HG03039 (cell line): ENCODE results near the gene C2CD4A.
"Not testable (repeated sequence)": the region's sequence is repeated elsewhere in the genome, so short reads cannot be mapped to it uniquely, and the experiment has no call there.

Experiments used
- ATAC-seq: cut with Tn5 transposase; IDR thresholded peaks from one replicate; pipeline ENCODE4 v1.9.1; 2021; ENCODE audit warnings: mild to moderate bottlenecking, moderate library complexity; ENCODE audit not compliant: unreplicated experiment

Gene C2CD4A, protein sequence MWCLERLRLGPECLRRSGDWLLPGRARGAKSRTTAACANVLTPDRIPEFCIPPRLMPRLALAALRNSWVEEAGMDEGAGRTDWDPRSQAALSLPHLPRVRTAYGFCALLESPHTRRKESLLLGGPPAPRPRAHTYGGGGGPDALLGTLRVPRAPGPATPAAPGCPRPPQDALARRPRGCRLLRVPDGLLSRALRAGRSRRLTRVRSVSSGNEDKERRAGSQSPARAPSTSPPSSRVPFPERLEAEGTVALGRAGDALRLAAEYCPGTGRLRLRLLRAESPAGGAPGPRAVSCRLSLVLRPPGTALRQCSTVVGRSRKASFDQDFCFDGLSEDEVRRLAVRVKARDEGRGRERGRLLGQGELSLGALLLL

DNA sequence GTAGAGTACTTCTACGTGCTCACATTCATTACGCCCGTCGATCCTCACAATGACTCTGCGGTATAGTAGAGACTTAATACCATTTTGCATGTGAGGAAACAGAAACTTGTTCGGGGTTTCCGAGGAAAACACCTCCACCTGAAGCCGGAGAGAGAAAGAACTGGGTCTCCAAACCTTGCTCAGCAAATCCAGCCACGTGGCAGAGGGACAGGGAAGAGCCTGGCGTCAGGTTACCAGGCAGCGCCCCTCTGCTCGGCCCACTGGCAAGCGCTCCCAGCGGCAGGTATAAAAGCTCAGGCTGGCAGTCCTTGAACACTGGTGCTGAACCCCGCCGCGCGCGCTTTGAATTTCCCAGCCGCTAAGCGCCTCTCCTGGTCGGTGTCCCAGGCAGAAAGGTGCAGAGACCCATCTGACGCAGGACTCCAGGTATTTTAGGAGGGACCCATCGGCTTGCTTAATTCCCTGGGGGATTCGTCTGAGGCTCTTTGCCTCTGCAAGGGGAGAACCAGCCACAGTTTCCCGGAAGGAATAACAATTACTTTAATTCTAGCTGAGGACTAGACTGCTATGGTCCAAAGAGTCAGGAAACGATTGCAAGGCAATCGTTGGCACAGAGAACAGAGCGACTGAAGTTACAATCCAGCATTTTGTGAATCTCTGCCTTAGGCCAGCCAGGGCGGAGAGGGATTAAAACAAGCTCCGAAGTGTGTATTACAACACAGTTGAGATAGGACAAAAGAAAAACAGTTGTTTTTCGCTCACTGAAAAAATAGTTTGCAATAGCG is at the start of gene C2CD4A:
TSS of gene C2CD4A (plus strand) at position 315 of the 785 bp plus-strand sequence. CDS start 637 bp downstream, outside the sequence.
- ATAC-seq: no peak

DNA sequence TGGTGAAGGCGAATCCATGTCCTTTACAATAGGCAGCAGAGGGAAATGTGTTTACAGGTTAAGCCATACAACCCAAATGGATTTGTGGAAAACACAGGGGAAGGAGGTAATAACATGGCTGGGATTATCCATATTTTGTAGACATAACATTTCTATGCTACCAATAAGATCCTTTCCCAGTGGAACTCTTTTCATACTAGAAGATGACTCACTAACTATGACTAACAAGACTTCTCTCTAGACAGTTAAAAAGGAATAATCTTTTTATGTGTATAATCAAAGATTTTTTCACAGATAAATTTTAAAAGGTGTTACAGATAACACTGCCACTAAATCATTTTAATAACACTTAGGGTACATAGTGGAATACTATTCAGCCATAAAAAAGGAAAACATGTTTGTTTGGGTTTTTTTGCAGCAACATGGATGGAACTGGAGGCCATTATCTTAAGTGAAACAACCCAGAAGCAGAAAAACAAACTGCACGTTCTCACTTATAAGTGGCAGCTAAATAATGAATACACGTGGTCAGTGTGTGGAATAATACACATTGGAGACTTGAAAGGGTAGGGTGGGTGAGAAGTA is 46.1 kb upstream of the C2CD4A start:
- ATAC-seq: no peak

DNA sequence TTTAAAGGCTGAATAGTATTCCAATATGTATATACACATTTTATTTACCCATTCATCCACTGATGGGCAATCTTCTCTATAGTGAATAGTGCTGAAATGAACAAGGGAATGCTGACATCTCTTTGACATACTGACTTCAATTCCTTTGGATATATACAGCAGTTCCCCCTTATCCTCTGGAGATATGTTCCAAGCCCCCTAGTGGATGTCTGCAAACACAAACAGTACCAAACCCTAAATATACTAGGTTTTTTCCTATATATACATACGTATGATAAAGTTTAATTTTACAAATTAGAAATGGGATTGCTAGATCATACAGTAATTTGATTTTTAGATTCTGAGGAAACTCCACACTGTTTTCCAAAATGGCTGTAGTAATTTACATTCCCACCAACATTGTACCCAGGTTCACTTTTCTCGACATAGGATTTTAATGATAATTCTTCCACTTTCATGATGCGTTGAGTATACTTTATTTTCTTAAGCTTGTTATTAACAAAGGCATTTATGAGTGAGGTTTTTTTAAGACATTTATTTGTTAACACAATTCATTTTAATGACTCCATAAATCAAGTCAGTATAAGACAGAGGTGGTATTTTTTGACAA is 44.7 kb upstream of the C2CD4A start:
- no peak for ATAC-seq

DNA sequence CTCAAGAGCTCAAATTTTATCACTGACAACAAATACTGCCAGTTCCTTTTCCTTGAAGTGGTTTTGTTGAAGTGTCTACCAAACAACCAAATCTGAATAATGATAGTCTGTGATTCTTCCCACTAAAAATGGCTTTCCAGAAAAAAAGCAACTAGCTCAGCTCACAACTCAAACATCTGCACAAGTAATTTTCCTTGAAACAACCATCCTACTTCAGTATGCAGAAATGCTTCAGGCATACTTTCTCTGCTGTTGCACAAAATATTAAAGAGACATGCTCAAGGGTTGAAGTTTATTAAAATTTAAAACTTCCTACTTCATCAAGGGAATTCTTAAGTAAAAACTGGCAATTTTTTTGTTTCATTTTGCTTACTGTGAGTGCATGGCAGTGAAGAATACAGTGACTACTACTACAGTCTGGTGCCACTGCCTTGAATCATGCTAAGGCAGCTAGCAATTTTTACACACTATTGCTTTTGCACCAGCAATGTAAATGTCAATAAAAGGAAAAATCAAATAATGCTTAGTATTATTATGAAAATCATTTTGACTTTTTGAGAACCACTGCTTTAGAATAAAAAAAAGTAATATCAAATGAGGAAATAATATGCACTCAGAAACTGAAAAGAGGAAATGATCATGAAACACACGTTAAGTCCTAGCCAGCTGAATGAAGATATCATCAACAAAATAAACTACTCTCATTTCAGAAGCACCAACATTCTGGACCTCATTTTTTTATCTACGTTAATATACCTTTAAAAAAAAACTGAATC is 40.1 kb upstream of the C2CD4A start:
- no peak for ATAC-seq

DNA sequence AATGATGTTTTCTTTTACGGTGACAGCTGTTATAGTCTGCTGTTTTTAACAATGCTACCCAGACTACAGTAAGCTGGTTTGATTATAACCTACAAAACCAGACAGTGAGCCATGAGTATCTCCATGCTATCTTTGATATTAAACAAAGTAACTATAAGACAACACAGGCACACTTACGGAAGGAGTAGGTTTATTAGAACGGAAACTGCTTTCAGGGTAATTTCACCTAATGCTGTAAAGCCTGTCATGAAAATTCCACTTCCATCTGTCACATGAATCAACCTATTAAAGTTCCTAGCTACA is 39.6 kb upstream of the C2CD4A start:
- ATAC-seq: no peak

DNA sequence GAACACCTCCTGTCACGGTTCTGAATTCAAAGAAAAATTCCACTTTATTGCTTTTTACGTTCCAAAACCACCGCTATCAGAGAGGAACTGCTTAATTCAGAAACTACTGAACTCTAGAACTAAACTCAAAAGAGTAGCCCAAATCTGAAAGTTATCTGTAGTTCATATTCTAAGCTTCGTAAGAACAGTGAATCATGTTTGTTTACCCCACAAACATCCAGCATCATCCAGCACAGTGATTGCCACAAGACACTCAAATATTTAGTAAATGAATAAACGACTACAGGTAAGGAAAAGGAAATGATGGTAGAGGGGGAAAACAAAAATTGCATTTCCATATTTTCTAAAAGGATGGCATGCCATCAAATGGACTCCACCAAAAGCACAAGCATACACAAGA is 38.9 kb upstream of the C2CD4A start:
- no peak for ATAC-seq

DNA sequence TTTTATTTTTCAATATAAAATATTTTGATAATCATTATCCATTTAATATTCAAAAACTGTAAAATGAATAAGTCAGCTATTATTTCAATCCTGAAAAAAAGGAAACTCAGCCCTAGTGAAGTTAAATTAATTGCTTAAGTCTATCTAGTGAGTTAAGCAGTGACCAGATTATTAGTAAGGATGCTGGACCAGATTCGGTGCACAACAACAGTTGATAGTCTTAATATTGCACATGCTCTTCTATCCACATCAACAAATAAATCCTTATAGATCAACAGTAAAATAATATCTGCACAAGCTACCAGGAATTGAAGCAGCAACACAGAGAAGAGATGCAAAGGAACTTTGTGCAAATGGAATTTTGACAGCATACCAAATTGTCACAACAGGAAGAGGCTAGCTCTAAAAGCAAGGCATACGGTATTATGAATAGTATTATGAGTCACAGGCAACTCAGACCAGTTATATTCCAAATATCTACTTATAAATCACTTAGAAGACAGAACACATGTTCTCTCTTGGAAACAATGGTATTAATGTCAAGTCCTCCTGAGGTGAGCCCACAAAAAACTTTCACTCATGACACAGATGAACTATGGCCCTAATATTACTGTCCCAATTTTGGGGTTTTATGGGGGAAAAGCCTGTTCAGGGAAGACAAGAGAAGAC is 31.4 kb upstream of the C2CD4A start:
- no peak for ATAC-seq

DNA sequence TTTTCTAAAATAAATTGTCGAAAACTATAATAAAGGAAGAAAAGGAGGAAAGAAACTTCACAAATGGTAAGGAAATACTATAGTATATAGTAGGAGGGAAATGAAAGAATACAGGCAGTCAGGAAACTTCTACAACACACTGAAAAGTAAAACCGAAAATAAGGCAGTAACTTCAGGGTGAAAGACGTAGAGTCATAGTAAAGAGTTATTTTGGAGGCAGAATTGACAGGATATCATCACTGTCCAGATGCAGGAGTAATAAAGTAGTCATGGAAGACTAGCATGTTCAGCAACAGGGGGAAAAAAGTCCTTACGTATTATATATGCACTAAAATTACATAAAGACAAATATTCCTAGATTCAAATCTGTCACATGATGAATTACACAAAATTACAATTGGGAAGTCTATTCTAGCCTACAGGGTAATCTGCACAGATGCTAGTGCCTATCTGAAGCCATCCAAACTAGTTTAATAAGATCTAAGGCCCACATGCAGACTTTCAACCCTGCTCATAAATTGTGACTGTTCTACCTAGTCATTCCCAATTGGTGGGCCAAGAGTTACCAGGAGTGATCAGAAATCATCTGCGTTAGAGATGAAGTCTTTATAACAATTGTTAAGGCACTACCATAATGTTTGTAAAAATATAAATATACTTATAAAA is 20.6 kb upstream of the C2CD4A start:
- no peak for ATAC-seq

DNA sequence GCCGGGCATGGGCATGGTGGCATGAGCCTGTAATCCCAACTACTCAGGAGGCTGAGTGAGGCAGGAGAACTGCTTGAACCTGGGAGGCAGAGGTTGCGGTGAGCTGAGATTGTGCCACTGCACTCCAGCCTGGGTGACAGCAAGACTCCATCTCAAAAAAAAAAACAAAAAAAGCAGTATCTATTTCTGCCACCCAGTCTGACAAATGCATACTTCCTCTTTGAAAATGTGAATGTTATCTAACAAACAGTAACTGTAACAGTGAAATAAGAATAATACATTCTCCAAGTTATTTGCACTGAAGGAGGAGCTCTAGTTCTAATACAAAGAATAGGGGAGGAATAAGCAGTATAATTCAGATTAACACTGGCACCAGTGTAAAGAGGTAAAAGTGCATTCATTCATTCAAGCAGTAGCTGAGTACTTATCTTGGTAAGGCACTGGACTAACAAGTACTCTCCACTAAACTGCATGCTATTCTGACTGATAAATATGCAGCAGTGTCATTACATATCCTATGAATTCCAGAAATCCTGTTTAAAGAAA is 19.4 kb upstream of the C2CD4A start:
- no peak for ATAC-seq

DNA sequence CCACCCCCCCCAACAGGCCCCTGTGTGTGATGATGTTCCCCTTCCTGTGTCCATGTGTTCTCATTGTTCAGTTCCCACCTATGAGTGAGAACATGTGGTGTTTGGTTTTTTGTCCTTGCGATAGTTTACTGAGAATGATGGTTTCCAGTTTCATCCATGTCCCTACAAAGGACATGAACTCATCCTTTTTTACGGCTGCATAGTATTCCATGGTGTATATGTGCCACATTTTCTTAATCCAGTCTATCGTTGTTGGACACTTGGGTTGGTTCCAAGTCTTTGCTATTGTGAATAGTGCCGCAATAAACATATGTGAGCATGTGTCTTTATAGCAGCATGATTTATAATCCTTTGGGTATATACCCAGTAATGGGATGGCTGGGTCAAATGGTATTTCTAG is 18.5 kb upstream of the C2CD4A start:
- ATAC-seq: not testable (repeated sequence)

DNA sequence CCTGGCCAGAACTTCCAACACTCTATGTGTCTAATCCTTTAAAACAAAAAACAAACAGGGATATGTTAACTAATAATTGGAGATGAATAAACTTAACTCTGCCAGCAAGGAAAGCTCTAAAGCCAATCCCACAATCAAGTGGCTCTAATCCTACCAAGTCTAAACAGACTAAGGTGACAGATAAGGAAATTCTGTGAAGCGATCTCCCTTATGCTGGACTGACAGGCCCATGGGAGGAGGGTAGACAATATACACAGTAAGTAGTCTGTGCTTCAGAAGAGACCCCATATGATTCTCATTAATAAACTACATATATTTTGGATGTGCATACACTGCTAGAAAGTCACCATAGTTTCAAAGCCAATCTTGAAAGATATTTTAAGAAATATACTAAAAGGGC is 16.7 kb upstream of the C2CD4A start:
- ATAC-seq: no peak

DNA sequence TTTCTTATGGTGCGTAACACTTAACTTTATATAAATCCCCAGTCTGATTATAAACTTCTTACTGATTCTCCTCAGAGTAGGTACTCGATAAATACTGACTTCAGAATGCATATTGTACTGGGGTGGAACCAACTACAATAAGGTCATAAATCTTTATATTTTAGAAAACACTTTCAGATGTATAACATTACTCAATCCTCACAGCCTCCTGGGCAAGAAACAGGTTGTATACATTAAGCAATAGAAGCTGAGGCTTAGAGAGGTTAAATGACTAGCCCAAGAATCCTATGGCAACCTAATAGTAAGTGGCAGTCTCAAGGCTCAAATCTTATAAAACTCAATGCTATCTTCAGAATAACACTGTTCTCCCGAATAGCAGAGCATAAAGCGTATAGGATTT is 15.6 kb upstream of the C2CD4A start:
- ATAC-seq: no peak

DNA sequence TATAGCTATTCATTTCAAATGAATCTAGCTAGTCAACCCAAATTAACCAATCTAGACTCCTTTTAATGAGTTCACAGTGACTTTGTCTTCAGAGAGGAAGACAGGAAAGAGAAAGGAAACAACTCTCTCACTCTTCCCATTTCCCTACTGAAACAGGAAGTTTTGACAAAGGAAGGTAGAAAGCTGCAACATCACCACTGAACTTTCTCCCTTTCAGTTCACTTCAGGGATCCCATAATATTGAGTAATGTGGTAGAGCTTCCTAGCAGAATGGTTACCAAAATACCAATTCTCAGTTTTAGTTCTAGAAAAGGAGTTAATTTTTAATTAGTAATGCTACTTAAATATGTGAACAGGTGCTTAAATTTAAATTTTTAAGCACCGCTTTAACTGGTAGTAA is 14.1 kb upstream of the C2CD4A start:
- ATAC-seq: no peak

DNA sequence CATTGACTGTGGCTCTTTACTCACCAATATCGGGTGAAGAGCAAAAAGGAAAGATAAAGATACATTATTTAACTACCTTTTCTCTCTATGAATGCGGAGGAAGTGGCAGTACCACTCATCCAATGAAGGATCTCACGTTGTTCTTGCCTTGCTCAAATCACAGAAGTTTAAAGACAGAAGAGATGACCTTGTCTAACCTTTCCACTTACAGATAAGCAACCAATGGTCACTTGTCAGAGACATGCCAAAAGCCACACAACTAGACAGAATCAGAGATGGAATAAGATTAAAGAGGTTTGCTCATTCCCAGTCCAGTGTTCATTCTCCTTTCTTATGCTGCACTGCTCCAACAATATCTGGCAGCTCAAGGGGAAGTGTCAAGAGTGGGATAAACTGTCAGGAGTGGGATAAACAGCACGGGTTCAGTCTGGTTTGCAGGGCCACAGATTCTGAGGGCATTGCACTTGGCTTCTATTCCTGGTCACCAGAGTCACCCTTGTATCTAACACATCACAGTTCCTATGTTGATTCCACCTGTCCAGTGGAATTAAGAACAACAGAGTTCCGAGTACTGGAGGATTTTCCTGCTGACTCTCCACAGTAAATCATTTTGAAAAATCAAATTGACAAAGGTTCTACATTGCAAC is 13.2 kb upstream of the C2CD4A start:
- ATAC-seq: no peak

DNA sequence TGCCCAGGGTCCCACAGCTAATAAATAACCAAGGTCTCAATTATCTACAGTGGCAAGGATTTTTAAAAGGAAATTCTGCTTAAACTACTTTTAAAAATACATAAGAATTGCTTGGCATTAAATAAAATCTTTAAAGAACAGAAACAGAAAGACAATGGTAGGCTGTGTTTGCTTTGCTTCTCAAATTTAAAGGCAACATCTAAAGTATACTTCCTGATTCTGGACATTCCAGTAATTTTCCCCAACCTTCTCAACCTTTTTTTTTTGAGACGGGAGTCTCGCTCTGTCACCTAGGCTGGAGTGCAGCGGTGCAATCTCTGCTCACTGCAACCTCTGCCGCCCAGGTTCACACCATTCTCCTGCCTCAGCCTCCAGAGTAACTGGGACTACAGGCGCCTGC is 11.8 kb upstream of the C2CD4A start:
- ATAC-seq: no peak

DNA sequence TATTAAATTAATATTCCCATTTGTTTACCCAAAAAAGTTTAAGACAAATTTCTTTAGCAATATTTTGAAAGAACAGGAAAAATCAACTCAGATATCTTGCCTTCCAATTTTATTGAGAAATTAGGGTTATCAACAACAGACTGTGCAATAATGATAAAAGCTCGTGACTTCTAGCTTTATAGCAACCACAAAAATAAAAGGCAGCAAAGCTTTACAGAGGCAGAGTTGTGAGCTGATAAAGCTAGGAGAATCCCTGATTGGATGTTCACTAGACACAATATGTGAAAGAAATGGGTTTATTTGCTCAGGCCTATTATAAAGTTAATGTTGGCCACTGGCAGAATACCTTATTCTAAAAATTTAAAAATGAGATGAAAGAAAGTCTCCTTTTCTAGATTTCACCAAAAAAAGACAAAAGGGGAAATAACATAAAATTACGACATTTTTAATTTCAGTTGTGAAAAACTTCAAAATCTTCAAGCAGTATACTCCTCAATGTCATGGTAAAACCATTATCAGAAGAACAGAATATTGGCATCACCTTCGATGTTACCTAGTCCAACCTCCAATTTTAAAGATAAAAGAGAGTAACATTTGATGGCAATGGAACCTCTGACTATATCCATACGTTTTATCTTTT is 9.3 kb upstream of the C2CD4A start:
- no peak for ATAC-seq

DNA sequence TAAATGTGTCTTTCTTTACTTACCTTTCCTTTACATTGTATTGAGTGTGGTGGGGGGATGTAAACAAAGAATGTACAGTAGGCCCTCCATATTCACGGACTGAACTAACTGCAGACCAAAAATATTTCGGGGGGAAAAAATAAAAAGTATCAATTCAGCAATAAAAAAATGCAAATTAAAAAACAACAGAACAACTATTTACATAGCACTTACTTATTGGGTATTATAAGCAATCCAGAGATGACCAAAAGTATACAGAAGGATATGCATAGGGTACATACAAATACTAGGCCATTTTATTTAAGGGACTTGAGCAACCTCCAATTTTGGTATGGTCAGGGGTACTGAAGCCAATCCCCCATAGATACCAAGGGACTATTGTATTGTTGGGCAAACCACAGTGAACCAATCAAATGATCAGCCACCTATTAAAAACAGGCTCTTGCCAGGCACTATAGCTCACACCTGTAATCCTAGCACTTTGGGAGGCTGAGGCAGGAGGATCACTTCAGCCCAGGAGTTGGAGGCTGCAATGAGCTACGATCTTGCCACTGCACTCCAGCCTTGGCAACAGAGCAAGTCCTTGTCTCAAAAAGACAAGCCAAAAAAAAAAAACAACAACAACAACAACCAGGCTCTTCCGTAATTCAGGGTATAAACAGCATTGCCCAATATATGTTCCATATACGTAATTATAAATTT is 8.3 kb upstream of the C2CD4A start:
- no peak for ATAC-seq
